GM21367 (cell line): Measurements from ENCODE around the gene ASIC3.

ENCODE experiments used
- ATAC-seq: cut with Tn5 transposase; IDR thresholded peaks from one replicate; pipeline ENCODE4 v1.9.1; 2021; ENCODE audit not compliant: unreplicated experiment

ASIC3 gene

GRCh38 chr7:151085329-151085690 lies 37.0 kb downstream of the ASIC3 start:
- ATAC-seq: no peak

GRCh38 chr7:151085691-151086620 lies 37.6 kb downstream of the ASIC3 start, which contains the start of gene AGAP3:
AGAP3 (plus strand) TSS chr7:151086475; CDS start chr7:151086742, 267 bp downstream.
- peak; percentile 39 for ATAC-seq

- ATAC-seq: no peak
These were observed 38.5 kb downstream of the ASIC3 start for GRCh38 chr7:151086802-151087244.

GRCh38 chr7:151087245-151088018 lies 39.1 kb downstream of the ASIC3 start:
- no peak for ATAC-seq

- no peak for ATAC-seq
These were observed 39.9 kb downstream of the ASIC3 start for GRCh38 chr7:151088019-151088855.

GRCh38 chr7:151088856-151089699 lies 40.7 kb downstream of the ASIC3 start:
- no peak for ATAC-seq

GRCh38 chr7:151089893-151090730 lies 41.8 kb downstream of the ASIC3 start:
- no peak for ATAC-seq

GRCh38 chr7:151091003-151091402 lies 42.7 kb downstream of the ASIC3 start:
- ATAC-seq: no peak

GRCh38 chr7:151091431-151091830 lies 43.1 kb downstream of the ASIC3 start:
- no peak for ATAC-seq

- ATAC-seq: no peak
These were observed 43.7 kb downstream of the ASIC3 start for GRCh38 chr7:151091988-151092387.

- ATAC-seq: no peak
These were observed 45.4 kb downstream of the ASIC3 start for GRCh38 chr7:151093748-151094147.

GRCh38 chr7:151094675-151095074 lies 46.3 kb downstream of the ASIC3 start:
- ATAC-seq: no peak

GRCh38 chr7:151095123-151095797 lies 46.9 kb downstream of the ASIC3 start:
- no peak for ATAC-seq

GRCh38 chr7:151095828-151096475 lies 47.6 kb downstream of the ASIC3 start:
- no peak for ATAC-seq

GRCh38 chr7:151099486-151100211 lies 51.3 kb downstream of the ASIC3 start:
- no peak for ATAC-seq

- ATAC-seq: no peak
These were observed 52.6 kb downstream of the ASIC3 start for GRCh38 chr7:151100921-151101320.

GRCh38 chr7:151101621-151102396 lies 53.5 kb downstream of the ASIC3 start:
- ATAC-seq: no peak
